DMS53 treated with DMSO at 0.1 percent for 48 hours (cell line): ENCODE data around the gene SEMA3D.

Experiments
- DNase-seq: peaks from one replicate; lab custom pipeline; 2025; ENCODE audit not compliant: unreplicated experiment; lab: John Stamatoyannopoulos, UW

Gene SEMA3D

GRCh38 chr7:85186521-85187241 lies at the start of gene SEMA3D:
Gene SEMA3D, minus strand, starts transcription at chr7:85187056. Its CDS starts 65,165 bp downstream, at chr7:85121891.
- peak; percentile 82 for DNase-seq

DNA sequence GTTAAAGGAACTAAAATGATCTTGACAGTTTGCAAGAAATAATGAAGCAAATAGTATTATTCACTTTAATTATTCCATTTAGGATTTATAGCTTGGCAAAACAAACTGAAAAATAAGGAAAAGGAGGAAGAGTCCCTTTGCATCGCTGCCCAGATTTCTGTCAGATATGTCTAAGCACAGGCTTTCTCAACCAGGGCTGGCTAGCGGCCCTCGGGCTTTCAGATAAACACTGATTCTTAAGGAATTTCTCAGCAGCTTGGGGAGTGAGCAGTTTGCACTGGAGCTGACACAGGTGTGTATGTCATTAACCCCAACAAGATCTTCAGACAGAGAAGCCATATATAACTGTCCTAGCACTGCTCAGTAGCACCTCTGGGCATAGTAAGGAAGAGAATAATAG lies 47.9 kb upstream of the SEMA3D start:
- DNase-seq: no peak

DNA sequence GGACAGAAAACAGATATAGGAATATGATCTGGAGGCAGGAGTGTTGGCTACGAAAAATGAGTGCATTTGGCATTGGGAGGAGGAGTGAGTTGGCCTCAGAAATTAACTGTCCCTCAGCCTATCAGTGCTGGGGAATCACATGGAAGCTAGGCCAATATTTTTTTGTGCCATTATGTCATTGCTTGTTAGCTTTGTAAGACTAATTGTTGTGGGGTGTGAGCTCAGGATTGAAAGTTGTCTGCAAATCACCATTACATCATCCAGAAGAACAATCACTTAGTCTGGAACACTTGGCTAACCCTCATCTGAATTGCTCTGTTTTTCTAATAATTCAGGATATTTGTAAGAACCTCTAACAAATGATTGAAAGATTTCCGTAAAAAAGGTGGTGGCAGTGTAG lies 45.2 kb upstream of the SEMA3D start:
- DNase-seq: no peak

DNA sequence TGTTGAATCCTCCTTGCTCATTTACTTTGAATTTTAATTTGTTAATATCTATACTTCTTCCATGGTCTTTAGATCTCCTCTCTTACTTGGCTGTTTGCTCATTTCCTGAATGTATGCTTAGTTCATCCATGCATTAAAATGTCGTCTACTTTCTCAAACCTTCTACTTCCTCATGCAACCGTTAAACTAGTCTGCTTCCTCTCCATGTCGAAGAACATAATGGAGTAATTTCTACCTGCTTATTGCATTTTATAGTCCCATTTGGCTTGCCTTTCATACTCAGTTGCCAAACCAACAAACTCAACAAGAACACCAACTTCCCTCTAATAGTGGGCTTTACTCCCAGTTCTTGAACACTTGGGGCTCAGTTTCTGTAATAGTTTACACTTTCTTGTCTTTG lies 43.8 kb upstream of the SEMA3D start:
- DNase-seq: no peak

DNA sequence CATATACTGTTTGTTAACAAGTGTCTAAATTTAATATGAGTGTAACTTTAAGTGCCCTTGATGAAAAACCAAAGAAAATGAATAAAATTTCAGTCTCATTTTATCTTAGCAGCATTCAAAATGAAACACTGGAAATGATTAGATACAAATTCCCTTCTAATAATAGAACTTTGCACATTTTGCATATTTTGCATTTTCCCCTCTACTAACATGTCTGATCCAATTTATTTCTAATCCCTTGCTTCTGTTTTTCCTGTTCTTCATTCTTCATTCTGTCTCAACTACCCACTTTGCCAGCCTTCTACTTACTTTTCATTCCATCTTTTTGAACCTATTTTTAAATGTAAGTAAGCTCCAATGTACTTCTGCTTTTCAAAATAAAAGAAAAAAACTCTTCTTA lies 42.7 kb upstream of the SEMA3D start:
- DNase-seq: no peak

DNA sequence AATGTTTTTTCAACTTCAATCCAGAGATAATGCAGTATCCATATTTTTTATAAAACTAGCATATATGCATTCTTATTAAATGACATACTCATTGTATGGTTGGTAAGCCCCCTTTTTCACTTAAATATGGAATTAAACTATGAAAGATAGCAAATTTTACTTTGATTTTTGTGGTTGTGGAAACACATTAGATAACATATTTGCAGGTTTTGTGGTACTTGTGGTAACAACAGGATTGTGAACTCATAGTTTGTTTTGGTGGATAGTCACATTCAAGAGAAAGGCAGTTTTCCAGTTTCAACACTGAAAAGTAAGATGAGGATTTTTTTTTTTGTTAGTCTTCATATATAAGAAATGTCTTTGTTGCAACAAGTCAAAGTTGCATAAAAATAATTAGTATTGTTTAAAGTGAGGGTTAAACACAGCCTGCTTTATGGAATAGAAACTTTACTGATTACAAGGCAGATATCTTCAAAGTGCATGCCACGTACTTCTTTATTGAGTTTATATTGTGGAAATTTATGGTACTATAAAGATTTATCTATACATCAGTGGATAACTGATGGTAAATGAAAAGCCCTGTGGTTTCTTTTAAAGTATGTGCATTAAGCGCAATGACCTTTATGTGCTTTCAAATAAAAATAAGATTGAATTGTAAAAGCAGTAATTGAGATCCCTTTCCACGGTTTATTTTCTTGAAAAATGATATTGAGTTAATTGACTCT lies 39.7 kb upstream of the SEMA3D start:
- DNase-seq: no peak

DNA sequence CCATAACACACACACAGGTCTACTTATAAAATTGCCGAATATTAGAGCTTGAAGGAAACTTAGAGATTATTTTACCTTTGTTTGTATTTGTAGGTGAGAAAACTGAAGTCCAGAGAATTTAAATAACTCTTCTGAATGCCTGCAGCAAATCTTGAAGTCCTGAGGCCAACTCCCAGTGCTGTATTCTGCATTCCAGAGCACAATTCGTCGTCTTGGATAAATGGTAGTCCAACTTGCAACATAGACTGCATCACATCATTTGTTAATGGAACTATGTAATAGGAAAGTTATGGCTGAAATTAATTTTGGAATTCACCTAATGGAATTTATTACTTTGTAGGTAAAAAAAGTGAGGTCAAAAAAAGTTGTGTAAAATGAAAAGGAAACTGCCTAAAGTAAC lies 37.3 kb upstream of the SEMA3D start:
- DNase-seq: no peak

- no peak for DNase-seq
These were observed 35.7 kb upstream of the SEMA3D start for GRCh38 chr7:85222522-85222921.

GRCh38 chr7:85221796-85222195 lies 34.9 kb upstream of the SEMA3D start:
- no peak for DNase-seq

GRCh38 chr7:85220651-85221050 lies 33.8 kb upstream of the SEMA3D start:
- DNase-seq: no peak

DNA sequence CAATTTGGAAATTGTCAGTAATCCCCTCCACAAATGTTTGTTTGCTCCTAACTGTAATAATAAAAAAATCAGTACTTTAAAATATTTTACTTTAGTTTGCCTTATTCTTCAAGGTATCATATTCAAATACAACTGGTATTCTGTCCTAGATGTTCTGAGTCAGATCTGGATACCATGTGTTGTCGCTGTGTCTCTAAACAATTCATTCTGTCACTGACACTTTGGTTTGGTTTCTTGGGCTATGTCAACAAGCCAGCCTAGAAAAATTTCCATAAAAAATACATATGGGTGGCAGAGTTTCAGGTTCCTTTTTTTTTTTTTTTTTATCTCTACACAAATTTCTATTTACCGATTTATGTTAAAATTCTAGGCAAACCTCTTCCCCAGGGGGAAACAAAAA lies 33.2 kb upstream of the SEMA3D start:
- DNase-seq: no peak

DNA sequence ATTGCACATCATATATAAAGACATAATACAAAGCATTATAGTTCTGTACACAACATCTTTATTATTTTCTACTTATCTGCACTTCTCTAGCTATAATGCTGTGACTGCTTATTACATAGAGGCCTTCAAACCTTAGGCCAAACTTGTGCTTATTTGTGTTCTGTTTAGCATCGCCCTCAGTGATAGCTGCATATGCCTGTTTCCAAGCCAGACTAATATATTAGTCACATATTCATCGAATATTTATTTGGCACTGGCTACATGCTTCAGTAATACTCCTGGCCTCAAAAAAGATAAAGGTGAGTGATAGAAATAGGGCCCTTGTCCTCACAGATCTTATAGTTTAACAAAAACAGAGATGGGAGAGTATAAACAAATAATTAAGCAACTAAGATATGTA lies 30.2 kb upstream of the SEMA3D start:
- DNase-seq: no peak

- no peak for DNase-seq
These were observed 28.2 kb upstream of the SEMA3D start for GRCh38 chr7:85215098-85215497.

GRCh38 chr7:85213500-85213899 lies 26.6 kb upstream of the SEMA3D start:
- no peak for DNase-seq

DNA sequence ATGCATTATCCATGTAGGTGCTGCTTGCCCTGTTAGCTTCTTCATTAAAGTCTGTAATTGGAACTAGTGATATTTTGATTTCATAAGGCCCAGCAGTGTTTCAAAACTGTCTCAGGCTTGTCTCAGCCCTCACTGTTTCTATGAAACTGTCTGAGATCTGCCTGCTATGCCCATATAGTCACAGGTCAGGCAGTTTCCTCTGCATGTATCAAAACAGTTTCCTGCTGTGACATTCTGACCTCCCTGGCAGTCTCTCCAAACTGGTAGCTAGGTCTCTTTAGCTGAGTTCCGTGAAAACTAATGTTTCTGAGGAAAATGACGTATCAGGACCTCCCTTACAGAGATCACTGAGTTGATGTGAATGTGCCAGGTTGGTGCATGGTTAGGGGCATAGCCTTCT lies 18.9 kb upstream of the SEMA3D start:
- no peak for DNase-seq

GRCh38 chr7:85204496-85204895 lies 17.6 kb upstream of the SEMA3D start:
- DNase-seq: no peak

DNA sequence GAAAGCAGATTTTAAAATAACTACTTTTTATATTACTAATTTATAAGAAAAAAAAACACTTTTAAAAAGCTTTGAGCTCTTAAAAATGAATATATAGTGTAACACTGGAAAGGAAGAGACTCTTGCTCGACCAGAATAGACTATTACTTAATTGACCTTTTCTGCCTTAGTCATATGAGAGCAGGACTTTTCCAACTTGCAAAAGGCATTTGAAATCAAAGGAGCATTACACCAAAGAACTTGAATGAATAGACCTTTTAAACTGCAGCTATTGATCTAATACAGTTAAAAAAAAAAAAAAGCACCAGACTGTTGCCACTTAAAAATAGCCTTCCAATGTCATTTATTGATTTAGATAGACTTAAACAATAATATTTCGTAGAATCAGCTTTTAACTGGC lies 17.2 kb upstream of the SEMA3D start:
- no peak for DNase-seq

GRCh38 chr7:85201209-85201608 lies 14.4 kb upstream of the SEMA3D start:
- DNase-seq: no peak

DNA sequence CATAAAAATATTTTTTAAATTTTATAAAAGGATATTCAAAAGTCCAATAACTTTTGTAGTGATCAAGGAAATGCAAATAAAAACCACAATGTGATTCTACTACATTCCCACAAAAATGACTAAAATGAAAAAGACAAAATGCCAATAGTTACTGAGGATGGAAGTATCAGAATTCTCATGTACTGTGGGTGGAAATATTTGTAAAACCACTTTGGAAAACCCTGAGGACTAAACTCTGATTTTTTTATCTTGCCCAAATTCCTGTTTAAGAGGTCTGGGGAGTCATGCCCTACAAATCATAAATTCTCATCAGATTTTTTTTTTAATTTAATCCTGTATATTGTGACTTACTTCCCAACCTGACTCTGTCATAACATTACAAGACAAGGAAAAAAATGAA lies 9.8 kb upstream of the SEMA3D start:
- no peak for DNase-seq

GRCh38 chr7:85191383-85191782 lies 4.5 kb upstream of the SEMA3D start:
- peak; percentile 19 for DNase-seq

- peak; percentile 54 for DNase-seq
These were observed 754 bp downstream of the SEMA3D start for GRCh38 chr7:85186083-85186520.

DNA sequence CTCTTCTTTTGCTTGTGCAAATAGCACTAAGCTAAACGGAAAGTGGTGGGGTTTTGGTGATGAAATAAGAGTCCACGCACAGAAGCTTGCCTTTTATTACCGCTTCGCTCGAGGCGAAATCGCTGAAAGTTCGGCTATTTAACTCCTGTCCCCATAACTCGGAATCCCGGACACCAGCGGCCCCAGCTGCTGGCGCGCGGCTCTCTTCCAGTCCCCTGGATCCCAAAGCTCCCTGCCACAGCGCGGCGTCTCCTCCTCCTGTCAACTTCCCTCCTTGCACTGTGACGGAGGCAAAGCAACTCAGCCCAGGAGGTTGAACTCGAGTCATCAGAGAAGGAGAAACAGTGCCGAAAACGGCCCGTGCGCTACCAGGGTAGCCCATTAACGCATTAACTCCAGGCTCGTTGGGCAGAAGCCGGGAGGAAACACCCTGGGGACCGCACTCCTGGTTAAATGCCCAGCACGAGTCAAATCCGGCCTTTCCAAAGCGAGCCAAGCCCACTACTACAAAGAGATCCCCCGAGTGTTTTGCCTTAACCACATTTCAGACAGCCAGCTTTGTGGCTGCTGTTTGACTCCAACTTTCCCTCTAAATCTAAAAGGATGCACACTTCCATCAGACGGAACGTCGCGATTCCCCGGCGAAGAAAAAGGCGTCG lies 1.3 kb downstream of the SEMA3D start:
- DNase-seq: peak; percentile 54
